ENCODE data around the gene HBA1. TPM values are rescaled to one million over a fixed set of nuclear protein-coding genes. Genes with fewer than 3 reads are reported as not detected.

HBA1 gene
- total and polyA plus RNA-seq, 2 donors (not counting 3 experiments of a cell fraction or from before 2014, with no cell fraction given): not detected

DNA sequence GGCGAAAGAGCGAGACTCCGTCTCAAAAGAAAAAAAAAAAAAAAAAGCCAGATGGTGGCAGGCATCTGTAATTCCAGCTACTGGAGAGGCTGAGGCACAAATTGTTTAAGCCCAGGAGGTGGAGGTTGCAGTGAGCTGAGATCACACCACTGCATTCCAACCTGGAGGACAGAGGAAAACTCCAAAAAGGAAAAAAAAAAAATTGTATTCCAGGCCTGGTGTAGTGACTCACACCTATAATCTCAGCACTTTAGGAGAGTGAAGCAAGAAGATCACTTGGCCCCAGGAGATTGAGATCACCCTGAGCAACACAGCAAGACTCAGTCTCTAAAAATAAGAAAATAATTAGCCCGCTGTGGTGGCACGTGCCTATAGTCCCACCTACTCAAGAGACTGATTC, 23.9 kb downstream of the HBA1 start:
- CTCF ChIA-PET: no interaction called here
- DNase-seq (ENCODE audit: low read depth, low spot score): no peak
- BruUV-seq (replicated peaks): no TSS peak
- Histone ChIP-seq H3K4me1 (ENCODE audit: control insufficient read depth, extremely low read depth, insufficient read depth, low read length) (no peaks in the 10 kb centered on the region), H3K27ac (ENCODE audit: insufficient read depth, low read depth, low read length) (no peak overlapping the region), H2AFZ (ENCODE audit: low read depth, low read length) (no peak overlapping the region), H3K9ac (replicated peaks; ENCODE audit: extremely low read depth, insufficient read depth, low read length) (no peak overlapping the region), H3K36me3 (ENCODE audit: control insufficient read depth in 2 of 2, extremely low read depth in 1 of 2, insufficient read depth in 2 of 2, low read length in 2 of 2) (peaks cover 14 to 30% of the 10 kb centered on the region in 2 experiments), H4K20me1 (replicated peaks; ENCODE audit: control insufficient read depth, extremely low read depth, insufficient read depth, low read length) (no peaks in the 10 kb centered on the region), H3K9me1 (replicated peaks; ENCODE audit: control insufficient read depth, extremely low read depth, insufficient read depth, low read length) (no peaks in the 10 kb centered on the region), H3K27me3 (ENCODE audit: control insufficient read depth in 2 of 2, insufficient read depth in 2 of 2, low read length in 2 of 2) (no peaks in the 10 kb centered on the region), H3K4me3 (replicated peaks in 1 of 3; ENCODE audit: insufficient read depth in 1 of 3, low read depth in 1 of 3, low read length in 3 of 3) (no peak overlapping the region), H3K9me3 (replicated peaks; ENCODE audit: control insufficient read depth, insufficient read depth, low read length) (no peaks in the 10 kb centered on the region), H3K79me2 (ENCODE audit: control insufficient read depth, insufficient read depth, low read length) (peaks cover 2% of the 10 kb centered on the region), H3K4me2 (ENCODE audit: insufficient read depth, low read length) (no peak overlapping the region)
- TF ChIP-seq MYC (IDR thresholded peaks at IDR 0.05; ENCODE audit: low read depth, low read length): no peak
- no peak for TF ChIP-seq EZH2 (IDR thresholded peaks at IDR 0.05; ENCODE audit: borderline replicate concordance, low read depth, low read length, severe bottlenecking)
- no peak for TF ChIP-seq GATA2 (IDR thresholded peaks at IDR 0.05; ENCODE audit: insufficient read depth, insufficient read length, low read depth, low read length)
- TF ChIP-seq, protein P1, sequence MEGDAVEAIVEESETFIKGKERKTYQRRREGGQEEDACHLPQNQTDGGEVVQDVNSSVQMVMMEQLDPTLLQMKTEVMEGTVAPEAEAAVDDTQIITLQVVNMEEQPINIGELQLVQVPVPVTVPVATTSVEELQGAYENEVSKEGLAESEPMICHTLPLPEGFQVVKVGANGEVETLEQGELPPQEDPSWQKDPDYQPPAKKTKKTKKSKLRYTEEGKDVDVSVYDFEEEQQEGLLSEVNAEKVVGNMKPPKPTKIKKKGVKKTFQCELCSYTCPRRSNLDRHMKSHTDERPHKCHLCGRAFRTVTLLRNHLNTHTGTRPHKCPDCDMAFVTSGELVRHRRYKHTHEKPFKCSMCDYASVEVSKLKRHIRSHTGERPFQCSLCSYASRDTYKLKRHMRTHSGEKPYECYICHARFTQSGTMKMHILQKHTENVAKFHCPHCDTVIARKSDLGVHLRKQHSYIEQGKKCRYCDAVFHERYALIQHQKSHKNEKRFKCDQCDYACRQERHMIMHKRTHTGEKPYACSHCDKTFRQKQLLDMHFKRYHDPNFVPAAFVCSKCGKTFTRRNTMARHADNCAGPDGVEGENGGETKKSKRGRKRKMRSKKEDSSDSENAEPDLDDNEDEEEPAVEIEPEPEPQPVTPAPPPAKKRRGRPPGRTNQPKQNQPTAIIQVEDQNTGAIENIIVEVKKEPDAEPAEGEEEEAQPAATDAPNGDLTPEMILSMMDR (IDR thresholded peaks at IDR 0.05; ENCODE audit: extremely low read depth in 1 of 2, insufficient read depth in 1 of 2, low read depth in 1 of 2, low read length in 2 of 2): no peak
- no peak for TF ChIP-seq FOS (IDR thresholded peaks at IDR 0.05; ENCODE audit: borderline replicate concordance, insufficient read depth, low read length)
- TF ChIP-seq POLR2AphosphoS5 (IDR thresholded peaks at IDR 0.05; ENCODE audit: insufficient read depth, low read depth, low read length): no peak
- no peak for TF ChIP-seq JUN (IDR thresholded peaks at IDR 0.05; ENCODE audit: borderline replicate concordance, insufficient read depth, insufficient read length, low read depth)
- TF ChIP-seq, protein P2, sequence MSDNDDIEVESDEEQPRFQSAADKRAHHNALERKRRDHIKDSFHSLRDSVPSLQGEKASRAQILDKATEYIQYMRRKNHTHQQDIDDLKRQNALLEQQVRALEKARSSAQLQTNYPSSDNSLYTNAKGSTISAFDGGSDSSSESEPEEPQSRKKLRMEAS (IDR thresholded peaks at IDR 0.05; ENCODE audit: insufficient read depth, insufficient read length): no peak
- no peak for TF ChIP-seq POLR2A (IDR thresholded peaks at IDR 0.05; ENCODE audit: low read depth, low read length)
- no peak for FAIRE-seq
- intact Hi-C loops (cut with micrococcal nuclease): no loop called here
- POLR2A ChIA-PET: no interaction called here
- dilution Hi-C loops (cut with MboI; ENCODE audit: extremely low pct_ligation_motif_present, low sequenced_read_pairs): no loop called here

Data from endothelial cell of umbilical vein (primary cell).